H9 (cell line): ENCODE measurements around the gene TRPV6. TPM values are rescaled to one million over a fixed set of nuclear protein-coding genes. Genes with fewer than 3 reads are reported as not detected.

Experiments used
- DNase-seq: peaks from one replicate; pipeline ENCODE4 v3.0.0-alpha.2; 2017
- H2AFZ ChIP-seq: one replicate; pipeline ENCODE4 v1.6.1; 2013; ENCODE audit warnings: mild to moderate bottlenecking, low read length, control low read depth, moderate library complexity
- H2AK5ac ChIP-seq: 2 replicates; pipeline ENCODE4 v1.6.1; 2013; ENCODE audit warnings: low read length, control low read depth, mixed read lengths; ENCODE audit not compliant: insufficient read length
- H2BK120ac ChIP-seq: one replicate; pipeline ENCODE4 v1.6.1; 2013; ENCODE audit warnings: low read depth, mild to moderate bottlenecking, low read length, control low read depth, inconsistent platforms; ENCODE audit not compliant: poor library complexity, severe bottlenecking
- H2BK12ac ChIP-seq: 2 replicates; pipeline ENCODE4 v1.6.1; 2013; ENCODE audit warnings: low read length, control low read depth, mixed read lengths, low read depth; ENCODE audit not compliant: insufficient read length
- H2BK15ac ChIP-seq: 2 replicates; pipeline ENCODE4 v1.6.1; 2013; ENCODE audit warnings: low read depth, low read length, control low read depth
- H2BK20ac ChIP-seq: one replicate; pipeline ENCODE4 v1.6.1; 2013; ENCODE audit warnings: low read depth, mild to moderate bottlenecking, low read length, control low read depth, inconsistent platforms; ENCODE audit not compliant: poor library complexity, severe bottlenecking
- H2BK5ac ChIP-seq: 2 replicates; pipeline ENCODE4 v1.6.1; 2013; ENCODE audit warnings: low read length, control low read depth, mixed read lengths; ENCODE audit not compliant: insufficient read length
- H3K14ac ChIP-seq: 2 replicates; pipeline ENCODE4 v1.6.1; 2013; ENCODE audit warnings: low read length, control low read depth; ENCODE audit not compliant: insufficient read depth
- H3K18ac ChIP-seq: 2 replicates; pipeline ENCODE4 v1.6.1; 2013; ENCODE audit warnings: low read depth, mild to moderate bottlenecking, mixed read lengths, low read length, control low read depth; ENCODE audit not compliant: insufficient read length
- H3K23ac ChIP-seq: 2 replicates; pipeline ENCODE4 v1.6.1; 2013; ENCODE audit warnings: low read length, control low read depth, mixed read lengths, low read depth; ENCODE audit not compliant: insufficient read length
- H3K23me2 ChIP-seq: 2 replicates; pipeline ENCODE4 v1.6.1; 2013; ENCODE audit warnings: low read depth, mild to moderate bottlenecking, mixed read lengths, low read length, control low read depth; ENCODE audit not compliant: insufficient read length, poor library complexity, severe bottlenecking
- H3K27ac ChIP-seq: 2 replicates; pipeline ENCODE4 v1.5.1; 2013; ENCODE audit warnings: low read length, control low read depth, mixed read lengths, low read depth; ENCODE audit not compliant: insufficient read length
- H3K27me3 ChIP-seq: 2 replicates; pipeline ENCODE4 v1.6.1; 2013; ENCODE audit warnings: low read length, control low read depth, inconsistent platforms; ENCODE audit not compliant: insufficient read depth
- H3K4ac ChIP-seq: 2 replicates; pipeline ENCODE4 v1.6.1; 2013; ENCODE audit warnings: low read depth, mild to moderate bottlenecking, control low read depth, inconsistent platforms, low read length, moderate library complexity
- H3K4me1 ChIP-seq: 2 replicates; pipeline ENCODE4 v1.6.1; 2013; ENCODE audit warnings: low read length, control low read depth, inconsistent platforms; ENCODE audit not compliant: insufficient read depth
- H3K4me2 ChIP-seq: 2 replicates; pipeline ENCODE4 v1.6.1; 2013; ENCODE audit warnings: low read length, control low read depth, mixed read lengths; ENCODE audit not compliant: insufficient read length, insufficient read depth
- H3K56ac ChIP-seq: 2 replicates; pipeline ENCODE4 v1.6.1; 2013; ENCODE audit warnings: low read depth, mild to moderate bottlenecking, mixed read lengths, low read length, control low read depth; ENCODE audit not compliant: insufficient read length
- H3K79me1 ChIP-seq: 2 replicates; pipeline ENCODE4 v1.6.1; 2013; ENCODE audit warnings: low read depth, mild to moderate bottlenecking, moderate library complexity, low read length, control low read depth, inconsistent platforms; ENCODE audit not compliant: insufficient read depth, poor library complexity, severe bottlenecking
- H3K79me2 ChIP-seq: 2 replicates; pipeline ENCODE4 v1.6.1; 2013; ENCODE audit warnings: low read length, control low read depth, inconsistent platforms; ENCODE audit not compliant: insufficient read depth
- H3K9ac ChIP-seq: 2 replicates; pipeline ENCODE4 v1.6.1; 2013; ENCODE audit warnings: low read length, control low read depth, mixed read lengths; ENCODE audit not compliant: insufficient read length; ENCODE audit errors: extremely low read depth
- H3K9me3 ChIP-seq: one replicate; pipeline ENCODE4 v1.6.1; 2013; ENCODE audit warnings: low read depth, low read length, inconsistent platforms; ENCODE audit not compliant: control insufficient read depth
- H3T11ph ChIP-seq: one replicate; pipeline ENCODE4 v1.6.1; 2013; ENCODE audit warnings: mild to moderate bottlenecking, low read length, control low read depth, inconsistent platforms
- H4K20me1 ChIP-seq: one replicate; pipeline ENCODE4 v1.6.1; 2013; ENCODE audit not compliant: control insufficient read depth, insufficient read length, insufficient read depth
- H4K5ac ChIP-seq: 2 replicates; pipeline ENCODE4 v1.6.1; 2013; ENCODE audit warnings: low read depth, mild to moderate bottlenecking, mixed read lengths, low read length, control low read depth; ENCODE audit not compliant: insufficient read length
- H4K8ac ChIP-seq: replicated peaks from 2 replicates; pipeline ENCODE4 v1.6.1; 2013; ENCODE audit warnings: low read length, control low read depth, mixed read lengths, low read depth; ENCODE audit not compliant: insufficient read length
- H4K91ac ChIP-seq: 2 replicates; pipeline ENCODE4 v1.6.1; 2013; ENCODE audit warnings: low read depth, mild to moderate bottlenecking, moderate library complexity, mixed read lengths, low read length, control low read depth; ENCODE audit not compliant: insufficient read length
- H3K27ac Mint-ChIP-seq, 3 experiments: 2 replicates in 2 of 3; 3 replicates in 1 of 3; pipeline ENCODE4 v1.8.0; 2020 to 2021; ENCODE audit warnings: mixed read lengths in 3 of 3, mild to moderate bottlenecking in 1 of 3, moderate library complexity in 1 of 3
- H3K27me3 Mint-ChIP-seq: 2 replicates; pipeline ENCODE4 v1.8.0; 2021; ENCODE audit warnings: low read depth, mild to moderate bottlenecking, moderate library complexity, mixed read lengths
- H3K36me3 Mint-ChIP-seq, 3 experiments: 2 replicates in 2 of 3; 3 replicates in 1 of 3; pipeline ENCODE4 v1.8.0; 2020 to 2021; ENCODE audit warnings: low read depth in 3 of 3, mixed read lengths in 3 of 3; ENCODE audit not compliant: insufficient read depth in 1 of 3
- H3K4me1 Mint-ChIP-seq, 2 experiments: 2 replicates each; pipeline ENCODE4 v1.8.0; 2020; ENCODE audit warnings: mixed read lengths in 2 of 2
- H3K4me3 Mint-ChIP-seq, 2 experiments: 2 replicates in 1 of 2; 3 replicates in 1 of 2; pipeline ENCODE4 v1.8.0; 2020 to 2021; ENCODE audit warnings: mild to moderate bottlenecking in 2 of 2, mixed read lengths in 2 of 2, moderate library complexity in 1 of 2
- H3K9me3 Mint-ChIP-seq, 2 experiments: 2 replicates in 1 of 2; 3 replicates in 1 of 2; pipeline ENCODE4 v1.8.0; 2020; ENCODE audit warnings: mild to moderate bottlenecking in 2 of 2, mixed read lengths in 2 of 2, moderate library complexity in 1 of 2
- CTCF ChIP-seq: fragments of 200-600 bp; sonication (generic); conservative IDR thresholded peaks from 3 replicates; pipeline ENCODE4 v1.8.0; 2021; ENCODE audit warnings: antibody characterized with exemption, mild to moderate bottlenecking
- WGBS: extraction: QIAGEN DNeasy Blood & Tissue Kit; methylation state at CpG from one replicate; pipeline ENCODE4 v1.1.7; 2013; ENCODE audit warnings: missing lambda C conversion rate, low lambda C conversion rate, mixed read lengths; ENCODE audit not compliant: insufficient read length; ENCODE audit errors: extremely low coverage; 5-methylcytosine and 5-hydroxymethylcytosine counted together
- total RNA-seq: library from RNA; stranded (reverse); gene quantifications from 2 replicates; pipeline ENCODE4 v1.2.1, GENCODE V29; 2021

TRPV6 gene
- total RNA-seq, 1 experiment from 2014 or later: 0.61 TPM

- no CpG with 5 or more reads among the region's 3 CpGs for whole genome bisulfite sequencing
- H3K27ac ChIP-seq: no peak overlapping the region
- H4K8ac ChIP-seq: no peak overlapping the region
- no peaks in the 10 kb centered on the region for H3K36me3 Mint-ChIP-seq
- no peak overlapping the region for H3K14ac ChIP-seq
- H3K4me3 Mint-ChIP-seq: no peak overlapping the region
- no peaks in the 10 kb centered on the region for H3K79me1 ChIP-seq
- H3K9me3 Mint-ChIP-seq: no peaks in the 10 kb centered on the region
- H4K91ac ChIP-seq: no peak overlapping the region
- H2BK12ac ChIP-seq: no peak overlapping the region
- H3K4ac ChIP-seq: no peak overlapping the region
- H3T11ph ChIP-seq: no peak overlapping the region
- no peak for TF ChIP-seq CTCF
- H3K27me3 Mint-ChIP-seq: no peaks in the 10 kb centered on the region; the same call in none of the 2 replicates
- H2BK15ac ChIP-seq: no peak overlapping the region
- no peak overlapping the region for H3K27ac Mint-ChIP-seq
- H3K18ac ChIP-seq: no peak overlapping the region
- H3K27me3 ChIP-seq: no peaks in the 10 kb centered on the region
- no peak overlapping the region for H2BK5ac ChIP-seq
- no peak overlapping the region for H3K56ac ChIP-seq
- DNase-seq: no peak
- H3K23ac ChIP-seq: no peak overlapping the region
- no peak overlapping the region for H3K9ac ChIP-seq
- no peak overlapping the region for H2AFZ ChIP-seq
- H3K4me2 ChIP-seq: no peak overlapping the region
- no peak overlapping the region for H2BK120ac ChIP-seq
- no peaks in the 10 kb centered on the region for H3K4me1 Mint-ChIP-seq
- no peaks in the 10 kb centered on the region for H3K23me2 ChIP-seq
- H2AK5ac ChIP-seq: no peak overlapping the region
- H3K79me2 ChIP-seq: no peaks in the 10 kb centered on the region
- H3K9me3 ChIP-seq: no peaks in the 10 kb centered on the region
- H3K4me1 ChIP-seq: no peaks in the 10 kb centered on the region
- no peak overlapping the region for H4K5ac ChIP-seq
- H2BK20ac ChIP-seq: no peak overlapping the region
- H4K20me1 ChIP-seq: no peaks in the 10 kb centered on the region
Observed at GRCh38 chr7:142836426-142836825, 49.1 kb downstream of the TRPV6 start.
